Measurements from ENCODE around the gene AK6.

Gene AK6

DNA sequence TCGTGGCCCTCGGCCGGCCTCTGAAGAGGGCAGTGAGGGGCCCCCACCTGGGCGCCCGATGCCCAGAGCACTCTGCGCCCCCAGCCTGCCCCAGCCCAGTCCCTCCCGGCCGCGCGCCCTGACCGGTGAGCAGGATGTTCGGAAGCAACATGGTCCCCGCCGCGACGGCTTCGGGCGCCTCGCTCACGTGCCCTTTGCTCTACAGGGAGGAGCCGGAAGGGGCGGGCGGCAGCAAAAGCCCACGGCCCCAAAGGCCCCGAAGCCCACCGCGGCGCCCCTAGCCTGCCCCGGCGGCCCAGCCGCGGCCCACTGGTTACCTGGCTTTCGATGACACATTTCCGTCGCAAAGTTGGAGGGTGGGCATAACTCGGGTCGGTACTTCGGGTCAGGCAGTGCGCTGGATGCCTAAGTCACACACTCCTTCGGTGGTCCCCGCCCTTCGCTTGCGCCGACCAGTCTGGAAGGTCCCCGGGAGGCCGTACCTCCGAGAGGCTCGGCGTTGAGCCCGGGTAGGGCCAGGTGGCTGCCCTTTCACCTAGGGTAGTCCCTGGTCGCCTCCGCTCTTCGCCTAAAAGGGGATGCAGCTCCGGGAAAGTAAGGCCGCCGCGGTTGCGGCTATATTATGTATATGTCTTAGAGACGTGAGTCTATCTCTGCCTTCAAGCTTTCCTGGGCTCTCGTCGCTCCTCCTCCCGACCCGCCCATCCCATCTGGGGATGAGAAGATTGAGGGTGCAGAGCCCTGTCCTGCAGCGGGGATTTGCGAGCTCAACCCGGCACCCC, at the start of gene AK6, which contains the start of the genes RAD17 and TAF9:
TSS of gene AK6 (minus strand) at position 181 of the 782 bp plus-strand sequence. CDS start at position 151, 30 bp downstream.
TSS of gene RAD17 (plus strand) at position 479 of the 782 bp plus-strand sequence. CDS start 2,391 bp downstream, outside the sequence.
TSS of gene TAF9 (minus strand) at position 181 of the 782 bp plus-strand sequence. CDS start 3,783 bp downstream, outside the sequence.
- peak; percentile 95 for ATAC-seq (ENCODE audit: low read depth)
- H3K27ac ChIP-seq (ENCODE audit: poor library complexity, severe bottlenecking) = peak within 1 kb of the TSS; percentile 71
- peaks cover 68% of the 10 kb centered on the region for H3K36me3 ChIP-seq (ENCODE audit: low read depth)
- H3K4me3 ChIP-seq (ENCODE audit: severe bottlenecking) = peak within 1 kb of the TSS; percentile 69
- H3K4me1 ChIP-seq (ENCODE audit: insufficient read depth, poor library complexity, severe bottlenecking) = peaks cover 26% of the 10 kb centered on the region
- no peaks in the 10 kb centered on the region for H3K9me3 ChIP-seq (ENCODE audit: severe bottlenecking)
- TF ChIP-seq, protein P1, sequence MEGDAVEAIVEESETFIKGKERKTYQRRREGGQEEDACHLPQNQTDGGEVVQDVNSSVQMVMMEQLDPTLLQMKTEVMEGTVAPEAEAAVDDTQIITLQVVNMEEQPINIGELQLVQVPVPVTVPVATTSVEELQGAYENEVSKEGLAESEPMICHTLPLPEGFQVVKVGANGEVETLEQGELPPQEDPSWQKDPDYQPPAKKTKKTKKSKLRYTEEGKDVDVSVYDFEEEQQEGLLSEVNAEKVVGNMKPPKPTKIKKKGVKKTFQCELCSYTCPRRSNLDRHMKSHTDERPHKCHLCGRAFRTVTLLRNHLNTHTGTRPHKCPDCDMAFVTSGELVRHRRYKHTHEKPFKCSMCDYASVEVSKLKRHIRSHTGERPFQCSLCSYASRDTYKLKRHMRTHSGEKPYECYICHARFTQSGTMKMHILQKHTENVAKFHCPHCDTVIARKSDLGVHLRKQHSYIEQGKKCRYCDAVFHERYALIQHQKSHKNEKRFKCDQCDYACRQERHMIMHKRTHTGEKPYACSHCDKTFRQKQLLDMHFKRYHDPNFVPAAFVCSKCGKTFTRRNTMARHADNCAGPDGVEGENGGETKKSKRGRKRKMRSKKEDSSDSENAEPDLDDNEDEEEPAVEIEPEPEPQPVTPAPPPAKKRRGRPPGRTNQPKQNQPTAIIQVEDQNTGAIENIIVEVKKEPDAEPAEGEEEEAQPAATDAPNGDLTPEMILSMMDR (IDR thresholded peaks at IDR 0.05; ENCODE audit: poor library complexity, severe bottlenecking) = no peak
- H3K27me3 ChIP-seq (ENCODE audit: insufficient read depth, poor library complexity, severe bottlenecking) = no peaks in the 10 kb centered on the region
- peak; percentile 97 for DNase-seq (ENCODE audit: low spot score)

DNA sequence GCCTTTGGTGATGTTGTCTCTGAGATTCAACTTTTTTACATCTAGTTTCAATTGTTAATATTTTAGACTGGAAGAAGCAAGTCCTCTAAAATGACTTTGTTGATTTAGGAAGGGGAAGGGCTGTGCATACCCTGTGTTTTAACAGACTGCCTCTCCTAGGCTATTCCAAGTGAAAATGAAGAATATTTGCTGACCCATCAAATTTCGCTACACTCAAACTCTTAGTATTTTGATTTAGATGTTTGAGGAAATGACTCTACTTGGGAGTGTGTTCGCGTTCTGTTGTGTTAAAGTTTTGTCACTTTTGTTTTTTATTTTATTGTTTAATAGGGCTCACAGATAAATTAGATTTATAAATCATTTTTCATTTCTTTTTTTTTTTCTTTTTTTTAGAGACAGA, 49.2 kb upstream of the AK6 start:
- TF ChIP-seq, protein P1 (IDR thresholded peaks at IDR 0.05; ENCODE audit: poor library complexity, severe bottlenecking) = no peak
- DNase-seq (ENCODE audit: low spot score) = no peak
- H3K27me3 ChIP-seq (ENCODE audit: insufficient read depth, poor library complexity, severe bottlenecking) = no peaks in the 10 kb centered on the region
- no peak for ATAC-seq (ENCODE audit: low read depth)
- peaks cover 33% of the 10 kb centered on the region for H3K36me3 ChIP-seq (ENCODE audit: low read depth)
- no peaks in the 10 kb centered on the region for H3K9me3 ChIP-seq (ENCODE audit: severe bottlenecking)
- H3K4me3 ChIP-seq (ENCODE audit: severe bottlenecking) = no peak overlapping the region
- H3K4me1 ChIP-seq (ENCODE audit: insufficient read depth, poor library complexity, severe bottlenecking) = peaks cover 11% of the 10 kb centered on the region
- no peak overlapping the region for H3K27ac ChIP-seq (ENCODE audit: poor library complexity, severe bottlenecking)

DNA sequence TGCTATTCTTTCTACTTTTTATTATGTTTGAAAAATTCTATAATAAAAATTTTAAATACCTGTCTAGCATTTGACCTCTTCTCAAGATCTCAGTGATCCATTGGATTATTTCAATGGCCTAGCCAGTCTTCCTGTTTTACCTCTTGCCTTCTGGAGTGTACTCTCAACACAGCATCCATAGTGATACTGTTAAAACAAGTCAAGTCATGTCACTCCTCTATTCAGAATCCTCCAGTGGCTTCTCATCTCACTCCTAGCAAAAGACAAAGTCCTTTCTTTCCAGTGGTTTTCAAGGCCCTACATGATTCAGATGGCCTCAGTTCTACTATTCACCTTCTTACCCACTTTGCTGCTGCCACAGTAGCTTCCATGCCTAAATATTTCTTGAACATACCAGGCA, 47.4 kb upstream of the AK6 start:
- no peak for DNase-seq (ENCODE audit: low spot score)
- no peak for ATAC-seq (ENCODE audit: low read depth)
- peaks cover 11% of the 10 kb centered on the region for H3K4me1 ChIP-seq (ENCODE audit: insufficient read depth, poor library complexity, severe bottlenecking)
- peaks cover 36% of the 10 kb centered on the region for H3K36me3 ChIP-seq (ENCODE audit: low read depth)
- peak overlapping the region; percentile 58 for H3K4me3 ChIP-seq (ENCODE audit: severe bottlenecking)
- peak overlapping the region; percentile 78 for H3K27ac ChIP-seq (ENCODE audit: poor library complexity, severe bottlenecking)
- no peaks in the 10 kb centered on the region for H3K9me3 ChIP-seq (ENCODE audit: severe bottlenecking)
- H3K27me3 ChIP-seq (ENCODE audit: insufficient read depth, poor library complexity, severe bottlenecking) = no peaks in the 10 kb centered on the region
- TF ChIP-seq, protein P1 (IDR thresholded peaks at IDR 0.05; ENCODE audit: poor library complexity, severe bottlenecking) = no peak

DNA sequence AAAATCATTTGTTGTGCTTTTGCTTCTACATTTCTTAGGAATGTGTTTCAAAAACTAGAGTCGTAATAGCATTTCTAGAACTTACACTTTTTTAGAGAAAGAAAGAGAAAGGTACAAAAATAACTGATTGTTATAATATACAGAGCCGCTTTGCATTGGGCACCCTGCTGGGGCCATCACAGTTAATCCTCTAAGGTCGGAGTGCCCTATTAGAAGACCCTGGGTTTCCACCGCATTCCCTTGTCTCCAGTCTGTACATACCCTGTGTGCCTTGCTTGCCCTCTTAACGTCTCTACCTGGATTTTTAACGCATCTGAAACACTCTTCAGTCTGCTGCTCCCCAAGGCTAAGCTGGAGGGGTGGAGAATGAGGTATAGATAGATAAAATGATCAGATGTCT, 46.9 kb upstream of the AK6 start:
- ATAC-seq (ENCODE audit: low read depth) (no peak), DNase-seq (ENCODE audit: low spot score) (no peak)
- peak overlapping the region; percentile 78 for H3K27ac ChIP-seq (ENCODE audit: poor library complexity, severe bottlenecking)
- peak overlapping the region; percentile 58 for H3K4me3 ChIP-seq (ENCODE audit: severe bottlenecking)
- peaks cover 11% of the 10 kb centered on the region for H3K4me1 ChIP-seq (ENCODE audit: insufficient read depth, poor library complexity, severe bottlenecking)
- TF ChIP-seq, protein P1 (IDR thresholded peaks at IDR 0.05; ENCODE audit: poor library complexity, severe bottlenecking) = no peak
- H3K9me3 ChIP-seq (ENCODE audit: severe bottlenecking) = no peaks in the 10 kb centered on the region
- no peaks in the 10 kb centered on the region for H3K27me3 ChIP-seq (ENCODE audit: insufficient read depth, poor library complexity, severe bottlenecking)
- peaks cover 39% of the 10 kb centered on the region for H3K36me3 ChIP-seq (ENCODE audit: low read depth)

DNA sequence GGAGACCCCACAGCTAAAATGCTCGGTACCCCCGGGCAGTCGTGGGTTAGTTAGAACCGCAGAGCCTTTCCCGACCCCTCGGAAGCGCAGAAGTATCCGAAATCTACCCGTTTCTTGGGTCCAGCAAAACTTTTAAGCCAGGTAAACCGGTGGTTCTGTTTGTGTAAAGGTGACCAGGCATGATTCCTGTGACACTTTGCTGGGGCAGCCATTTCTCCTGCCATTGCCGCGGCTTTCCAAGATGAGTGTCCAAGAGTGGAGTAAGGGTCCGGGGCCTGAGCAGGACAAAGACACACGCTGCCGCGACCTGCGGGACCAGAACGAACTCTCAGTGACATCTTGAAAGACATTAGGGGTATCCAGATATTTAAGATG, 46.3 kb upstream of the AK6 start:
- peaks cover 36% of the 10 kb centered on the region for H3K36me3 ChIP-seq (ENCODE audit: low read depth)
- H3K27me3 ChIP-seq (ENCODE audit: insufficient read depth, poor library complexity, severe bottlenecking) = no peaks in the 10 kb centered on the region
- no peaks in the 10 kb centered on the region for H3K9me3 ChIP-seq (ENCODE audit: severe bottlenecking)
- peaks cover 11% of the 10 kb centered on the region for H3K4me1 ChIP-seq (ENCODE audit: insufficient read depth, poor library complexity, severe bottlenecking)
- TF ChIP-seq, protein P1 (IDR thresholded peaks at IDR 0.05; ENCODE audit: poor library complexity, severe bottlenecking) = no peak
- DNase-seq (ENCODE audit: low spot score) = no peak
- H3K27ac ChIP-seq (ENCODE audit: poor library complexity, severe bottlenecking) = peak overlapping the region; percentile 78
- ATAC-seq (ENCODE audit: low read depth) = peak; percentile 12; the same call in 1 of the 3 replicates
- peak overlapping the region; percentile 58 for H3K4me3 ChIP-seq (ENCODE audit: severe bottlenecking)
